Transverse colon (tissue), 4 donors: Measurements from ENCODE around the gene TERB1. TPM values are rescaled to one million over a fixed set of nuclear protein-coding genes. Genes with fewer than 3 reads are reported as not detected.

Experiments
- DNase-seq: peaks from one replicate; pipeline ENCODE4 v3.0.0-alpha.2; 2019
- H3K27ac ChIP-seq, 4 donors: fragments of 200-600 bp; sonication (generic); 2 replicates each; pipeline ENCODE4 v1.5.1; 2016 to 2018; ENCODE audit warnings: inconsistent platforms in 4 of 4
- H3K27me3 ChIP-seq: fragments of 200-600 bp; sonication (generic); 2 replicates; pipeline ENCODE4 v1.5.1; 2017; ENCODE audit warnings: inconsistent platforms
- H3K36me3 ChIP-seq, 4 donors: fragments of 200-600 bp; sonication (generic); 2 replicates each; pipeline ENCODE4 v1.5.1; 2017 to 2019; ENCODE audit warnings: inconsistent platforms in 4 of 4
- H3K4me1 ChIP-seq, 4 donors: fragments of 200-600 bp; sonication (generic); 2 replicates each; pipeline ENCODE4 v1.5.1; 2017 to 2020; ENCODE audit warnings: inconsistent platforms in 4 of 4
- H3K4me3 ChIP-seq, 4 donors: fragments of 200-600 bp; sonication (generic); 1 replicate in 1 of 4; 2 replicates in 3 of 4; pipeline versions ENCODE4 v1.5.1 to v1.6.1; 2017 to 2019; ENCODE audit warnings: inconsistent platforms in 4 of 4
- H3K9me3 ChIP-seq, 2 donors: fragments of 200-600 bp; sonication (generic); 2 replicates each; pipeline ENCODE4 v1.5.1; 2017 to 2019; ENCODE audit warnings: inconsistent platforms in 2 of 2
- EP300 ChIP-seq: sonication (generic); formaldehyde crosslinking; IDR thresholded peaks from one replicate; pipeline ENCODE4 v1.6.1; 2017; ENCODE audit warnings: antibody characterized with exemption, low read depth
- POLR2A ChIP-seq: fragments of 450-650 bp; IDR thresholded peaks from one replicate; pipeline ENCODE4 v1.6.1; 2016; ENCODE audit warnings: antibody characterized with exemption, mild to moderate bottlenecking, moderate library complexity
- POLR2AphosphoS5 ChIP-seq, 3 donors: sonication (generic); formaldehyde crosslinking; IDR thresholded peaks; one replicate each; pipeline ENCODE4 v1.6.1; 2016; ENCODE audit warnings: antibody characterized with exemption in 3 of 3
- WGBS, 2 donors: methylation state at CpG; one replicate each; pipeline ENCODE4 v1.1.5; 2018; ENCODE audit warnings: low coverage in 1 of 2; 5-methylcytosine and 5-hydroxymethylcytosine counted together
- in situ Hi-C, 4 donors: fragments of 200-750 bp; cut with MboI; loops; one replicate each; pipeline versions ENCODE4 v1.15.0 to v1.15.1; 2017; ENCODE audit warnings: low sequenced_read_pairs in 3 of 4, low pct_ligation_motif_present in 1 of 4, low pct_unique_long_range_greater_than_20kb in 1 of 4
- intact Hi-C: fragments of 100-400 bp; cut with DNase I; formaldehyde crosslinking; loops from one replicate; pipeline ENCODE4 v1.15.1; 2023; ENCODE audit warnings: low total_unique reads
- total RNA-seq, 4 donors: library from RNA; depleted of rRNA; stranded (reverse); fragments of >200 nt; gene quantifications; one replicate each; pipeline ENCODE4 v1.1.0, GENCODE V29; 2016
- TF ChIP-seq, protein P1 (sequence below), 5 experiments: fragments of 200-600 bp in 3 of 5; fragments of 450-650 bp in 2 of 5; sonication (generic) in 3 of 5; IDR thresholded peaks; 1 replicate in 2 of 5; 2 replicates in 3 of 5; pipeline ENCODE4 v1.5.1; 2016 to 2017; ENCODE audit warnings: antibody characterized with exemption in 5 of 5, inconsistent platforms in 3 of 5, mild to moderate bottlenecking in 2 of 5, moderate library complexity in 1 of 5

TERB1 gene, protein sequence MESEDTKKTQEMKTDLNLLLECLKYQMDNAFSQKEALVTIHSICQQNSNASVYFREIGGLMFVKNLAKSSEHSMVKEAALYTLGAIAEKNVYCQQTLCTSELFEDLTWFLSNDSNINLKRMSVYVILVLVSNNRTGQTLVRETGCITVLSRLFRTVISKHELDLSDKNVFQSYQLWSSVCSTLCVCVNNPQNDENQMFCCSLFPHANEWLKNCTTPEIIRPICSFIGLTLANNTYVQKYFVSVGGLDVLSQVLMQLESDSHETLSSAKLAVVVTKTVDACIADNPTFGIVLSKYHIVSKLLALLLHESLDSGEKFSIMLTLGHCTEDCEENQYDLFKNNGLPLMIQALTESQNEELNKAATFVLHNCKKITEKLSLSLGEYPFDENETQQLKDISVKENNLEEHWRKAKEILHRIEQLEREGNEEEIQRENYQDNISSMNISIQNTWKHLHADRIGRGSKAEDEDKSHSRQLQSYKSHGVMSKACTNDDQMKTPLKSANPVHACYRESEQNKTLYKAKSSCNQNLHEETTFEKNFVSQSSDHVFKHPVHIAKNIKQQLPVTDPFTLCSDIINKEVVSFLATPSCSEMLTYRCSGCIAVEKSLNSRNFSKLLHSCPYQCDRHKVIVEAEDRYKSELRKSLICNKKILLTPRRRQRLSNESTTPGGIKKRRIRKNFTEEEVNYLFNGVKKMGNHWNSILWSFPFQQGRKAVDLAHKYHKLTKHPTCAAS
- total RNA-seq = under 1 TPM in 1 of 4 donors, not detected in 3; 0.32 TPM

DNA sequence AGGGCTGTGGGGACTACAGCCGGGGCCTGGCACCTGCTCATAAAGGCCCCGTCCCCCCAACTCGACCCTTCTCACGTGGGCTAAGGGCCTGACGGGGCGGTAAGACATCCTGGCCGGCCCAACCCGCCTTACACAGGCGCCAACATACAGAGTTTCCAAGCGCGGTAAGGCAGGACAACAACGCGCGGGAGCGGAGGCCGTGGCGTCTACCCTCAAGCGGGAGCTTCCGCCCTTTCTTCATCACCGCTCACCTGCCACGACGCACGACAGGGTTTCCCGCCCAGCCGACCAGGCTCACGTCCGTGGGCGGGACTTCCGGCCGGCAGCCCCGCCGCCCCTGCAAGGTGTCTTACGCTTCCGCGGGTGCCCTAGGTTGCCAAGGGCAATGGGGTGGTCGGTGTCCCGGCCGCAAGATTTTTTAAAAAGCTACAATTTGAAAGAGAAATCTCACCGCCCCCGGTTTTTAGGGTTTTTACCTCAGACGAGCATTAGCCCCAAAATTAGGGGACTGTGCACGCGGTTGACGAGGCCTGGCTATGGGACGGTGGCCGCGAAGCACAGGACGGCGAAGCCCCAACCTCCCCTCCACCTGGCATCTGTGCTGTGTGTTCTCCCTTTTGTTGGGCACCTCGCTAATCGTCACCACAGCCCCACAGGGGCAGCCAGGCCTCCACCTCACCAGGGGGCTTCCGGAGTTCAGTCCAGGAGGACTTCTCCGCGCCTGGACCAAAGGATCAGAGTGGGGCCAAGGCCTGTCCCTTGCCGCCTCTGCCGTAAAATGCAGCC is at the start of gene TERB1:
TERB1 (minus strand) TSS at position 265 of the 786 bp plus-strand sequence. CDS start 4,786 bp downstream, outside the sequence.
- Histone ChIP-seq H3K27ac (no peak within 1 kb of the TSS), H3K9me3 (no peaks in the 10 kb centered on the region), H3K36me3 (peaks cover 0 to 39% (median 17%) of the 10 kb centered on the region in 4 donors), H3K4me3 (no peak within 1 kb of the TSS), H3K27me3 (no peaks in the 10 kb centered on the region), H3K4me1 (no peaks in the 10 kb centered on the region)
- WGBS, 2 donors = 89 to 96% methylated on average over 12 to 56 of the region's 56 CpGs
- in situ Hi-C loops = no loop called here
- intact Hi-C loops = loop anchor here (2.0 kb wide), 1 partner anchor 47 kb away; no protein-coding TSS in a partner anchor
- DNase-seq = no peak
- TF ChIP-seq EP300 (no peak), POLR2A (no peak), POLR2AphosphoS5 (IDR thresholded peaks at IDR 0.05) (no peak)
- TF ChIP-seq, protein P1, sequence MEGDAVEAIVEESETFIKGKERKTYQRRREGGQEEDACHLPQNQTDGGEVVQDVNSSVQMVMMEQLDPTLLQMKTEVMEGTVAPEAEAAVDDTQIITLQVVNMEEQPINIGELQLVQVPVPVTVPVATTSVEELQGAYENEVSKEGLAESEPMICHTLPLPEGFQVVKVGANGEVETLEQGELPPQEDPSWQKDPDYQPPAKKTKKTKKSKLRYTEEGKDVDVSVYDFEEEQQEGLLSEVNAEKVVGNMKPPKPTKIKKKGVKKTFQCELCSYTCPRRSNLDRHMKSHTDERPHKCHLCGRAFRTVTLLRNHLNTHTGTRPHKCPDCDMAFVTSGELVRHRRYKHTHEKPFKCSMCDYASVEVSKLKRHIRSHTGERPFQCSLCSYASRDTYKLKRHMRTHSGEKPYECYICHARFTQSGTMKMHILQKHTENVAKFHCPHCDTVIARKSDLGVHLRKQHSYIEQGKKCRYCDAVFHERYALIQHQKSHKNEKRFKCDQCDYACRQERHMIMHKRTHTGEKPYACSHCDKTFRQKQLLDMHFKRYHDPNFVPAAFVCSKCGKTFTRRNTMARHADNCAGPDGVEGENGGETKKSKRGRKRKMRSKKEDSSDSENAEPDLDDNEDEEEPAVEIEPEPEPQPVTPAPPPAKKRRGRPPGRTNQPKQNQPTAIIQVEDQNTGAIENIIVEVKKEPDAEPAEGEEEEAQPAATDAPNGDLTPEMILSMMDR (IDR thresholded peaks at IDR 0.05) = no peak

DNA sequence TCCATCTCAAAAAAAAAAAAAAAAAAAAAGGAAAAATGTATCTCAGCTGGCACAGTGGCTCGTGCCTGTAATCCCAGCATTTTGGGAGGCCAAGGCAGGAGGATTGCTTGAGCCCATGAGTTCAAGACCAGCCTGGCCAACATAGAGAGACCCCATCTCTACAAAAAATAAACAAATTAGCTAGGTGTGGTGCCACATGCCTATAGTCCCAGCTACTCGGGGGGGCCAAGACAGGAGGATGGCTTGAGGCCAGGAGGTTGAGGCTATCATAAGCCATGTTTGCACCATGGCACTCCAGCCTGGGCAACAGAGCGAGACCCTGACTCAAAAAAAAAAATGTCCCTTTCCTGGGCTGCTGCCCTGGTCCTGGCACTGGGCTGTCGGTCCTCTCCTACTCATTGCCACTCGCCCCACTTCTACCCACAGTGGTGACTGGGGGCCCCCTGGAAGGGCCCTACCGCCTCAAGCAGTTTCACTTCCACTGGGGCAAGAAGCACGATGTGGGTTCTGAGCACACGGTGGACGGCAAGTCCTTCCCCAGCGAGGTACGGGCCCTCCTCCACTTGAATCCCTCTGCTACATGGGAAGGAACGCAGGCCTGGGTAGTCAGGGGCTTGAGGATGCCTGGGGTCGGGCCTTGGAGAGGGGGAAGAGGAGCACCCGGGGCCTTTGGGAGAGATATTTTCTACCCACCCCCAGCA is 48.9 kb upstream of the TERB1 start:
- no peak for DNase-seq
- Histone ChIP-seq H3K36me3 (no peaks in the 10 kb centered on the region), H3K9me3 (no peaks in the 10 kb centered on the region), H3K27ac (no peak overlapping the region), H3K27me3 (peaks cover 15% of the 10 kb centered on the region), H3K4me1 (peaks cover 0 to under 1% (median under 1%) of the 10 kb centered on the region in 4 donors), H3K4me3 (no peak overlapping the region)
- intact Hi-C loops = no loop called here
- WGBS, 2 donors = 60 to 78% methylated on average over 1 to 14 of the region's 14 CpGs
- TF ChIP-seq POLR2AphosphoS5 (IDR thresholded peaks at IDR 0.05) (no peak), POLR2A (no peak), EP300 (no peak)
- TF ChIP-seq, protein P1 (IDR thresholded peaks at IDR 0.05) = no peak
- in situ Hi-C loops = loop anchor here (25.0 kb wide), 1 partner anchor 438 kb away; no protein-coding TSS in a partner anchor

DNA sequence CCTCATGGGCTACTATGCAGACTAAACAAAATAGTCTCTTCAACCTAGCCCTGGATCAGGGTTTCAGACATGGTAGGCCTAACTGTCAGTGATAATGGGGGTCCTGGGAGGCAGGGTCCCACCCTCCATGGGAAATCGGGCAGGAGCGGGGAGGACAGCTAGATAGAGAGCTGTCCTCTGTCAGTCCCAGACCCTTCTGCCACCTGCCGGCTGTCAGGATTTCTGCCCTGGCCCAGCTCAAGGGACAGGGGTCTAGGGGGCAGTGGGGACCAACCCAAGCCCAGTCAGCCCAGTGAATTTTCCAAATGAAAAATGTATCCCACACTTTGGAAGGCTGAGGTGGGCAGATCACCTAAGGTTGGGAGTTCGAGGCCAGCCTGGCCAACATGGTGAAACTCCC is 48.2 kb upstream of the TERB1 start:
- Histone ChIP-seq H3K4me1 (peaks cover 0 to 8% (median 6%) of the 10 kb centered on the region in 4 donors), H3K4me3 (no peak overlapping the region), H3K9me3 (no peaks in the 10 kb centered on the region), H3K27ac (no peak overlapping the region), H3K36me3 (no peaks in the 10 kb centered on the region), H3K27me3 (peaks cover 22% of the 10 kb centered on the region)
- intact Hi-C loops = loop anchor here (2.0 kb wide), 1 partner anchor 47 kb away; no protein-coding TSS in a partner anchor
- WGBS, 2 donors = 92% methylated on average over 4 of the region's 4 CpGs; no CpG with 5 or more reads in 1 of the 2 donors
- in situ Hi-C loops = no loop called here
- DNase-seq = no peak
- no peak for TF ChIP-seq POLR2AphosphoS5 (IDR thresholded peaks at IDR 0.05)
- no peak for TF ChIP-seq EP300
- TF ChIP-seq POLR2A = no peak
- TF ChIP-seq, protein P1 (IDR thresholded peaks at IDR 0.05) = no peak
